HL-60 (cell line): ENCODE measurements around the gene HYOU1. TPM values are rescaled to one million over a fixed set of nuclear protein-coding genes. Genes with fewer than 3 reads are reported as not detected.
A peak's percentile ranks its signal among the peaks of the same experiment; 100 is the strongest.

Experiments used
- DNase-seq, 2 experiments: peaks; one replicate each; pipeline ENCODE4 v3.0.0-alpha.2; 2010 to 2020; ENCODE audit warnings: low read depth in 1 of 2, low spot score in 1 of 2
- H3K27ac ChIP-seq: fragments of 250-450 bp; sonication (Bioruptor Pico); replicated peaks from 2 replicates; pipeline ENCODE4 v1.5.1; 2020; ENCODE audit warnings: mild to moderate bottlenecking, moderate library complexity
- H3K27me3 ChIP-seq: fragments of 250-450 bp; sonication (Bioruptor Pico); 2 replicates; pipeline ENCODE4 v1.5.1; 2021; ENCODE audit warnings: mild to moderate bottlenecking, moderate library complexity; ENCODE audit not compliant: insufficient read depth, poor library complexity, severe bottlenecking
- H3K4me3 ChIP-seq: replicated peaks from 2 replicates; pipeline ENCODE4 v1.5.1; 2011; ENCODE audit warnings: mild to moderate bottlenecking, control low read depth, low read length; ENCODE audit not compliant: insufficient read depth
- CTCF ChIP-seq: IDR thresholded peaks from one replicate; pipeline ENCODE4 v1.5.1; 2011; ENCODE audit warnings: low read length, control low read depth, inconsistent platforms; ENCODE audit not compliant: insufficient read depth
- GABPA ChIP-seq: IDR thresholded peaks from 2 replicates; pipeline ENCODE4 v1.6.1; 2012; ENCODE audit warnings: low read depth
- POLR2AphosphoS5 ChIP-seq: IDR thresholded peaks from 2 replicates; pipeline ENCODE4 v1.6.1; 2012; ENCODE audit warnings: low read depth
- REST ChIP-seq: IDR thresholded peaks from 2 replicates; pipeline ENCODE4 v1.6.1; 2012; ENCODE audit warnings: low read depth; ENCODE audit not compliant: insufficient replicate concordance
- SPI1 ChIP-seq: IDR thresholded peaks from 2 replicates; pipeline ENCODE4 v1.6.1; 2012; ENCODE audit warnings: low read depth, mild to moderate bottlenecking, borderline replicate concordance
- microRNA-seq: library from miRNA; unstranded; fragments of <30 nt; microRNA quantifications from one replicate; pipeline ENCODE4, GENCODE V29; 2018

Gene HYOU1

GRCh38 chr11:118997627-118998387 lies 59.2 kb downstream of the HYOU1 start, which contains the start of gene CENATAC:
CENATAC (plus strand) TSS chr11:118998138; CDS start chr11:118998198, 60 bp downstream.
- Histone ChIP-seq H3K4me3 (peak within 1 kb of the TSS; percentile 84), H3K27ac (peak within 1 kb of the TSS; percentile 71), H3K27me3 (no peaks in the 10 kb centered on the region)
- TF ChIP-seq POLR2AphosphoS5 (peak; percentile 84), GABPA (no peak), REST (peak; percentile 33), CTCF (no peak), SPI1 (no peak)
- peak; percentile 89 to 93 for DNase-seq

GRCh38 chr11:118996926-118997626 lies 59.9 kb downstream of the HYOU1 start:
- Histone ChIP-seq H3K27me3 (no peaks in the 10 kb centered on the region), H3K4me3 (peak overlapping the region; percentile 84), H3K27ac (peak overlapping the region; percentile 71)
- TF ChIP-seq CTCF (peak; percentile 67), SPI1 (peak; percentile 26; the same call in 1 of the 2 replicates), POLR2AphosphoS5 (no peak)
- DNase-seq = peak; percentile 67 to 71

Small RNA genes within 50 kb of the gene (microRNA-seq; reads per million reads assigned to microRNA genes)
- not detected for gene MIR3656
